ENCODE measurements around the gene MAP3K10. TPM values are rescaled to one million over a fixed set of nuclear protein-coding genes. Genes with fewer than 3 reads are reported as not detected.

The MAP3K10 gene
- total RNA-seq, 1 experiment from 2014 or later = 255 TPM

- H3K4me3 ChIP-seq (ENCODE audit: low read depth in 2 of 2, low read length in 2 of 2) = no peak overlapping the region
- TF ChIP-seq SIN3A (IDR thresholded peaks at IDR 0.05; ENCODE audit: borderline replicate concordance, insufficient read depth, low read depth, low read length) (no peak), POLR2AphosphoS5 (IDR thresholded peaks at IDR 0.05; ENCODE audit: low read depth, low read length) (no peak), TCF7L2 (IDR thresholded peaks at IDR 0.05; ENCODE audit: low read depth, low read length) (no peak)
- TF ChIP-seq, protein P1, sequence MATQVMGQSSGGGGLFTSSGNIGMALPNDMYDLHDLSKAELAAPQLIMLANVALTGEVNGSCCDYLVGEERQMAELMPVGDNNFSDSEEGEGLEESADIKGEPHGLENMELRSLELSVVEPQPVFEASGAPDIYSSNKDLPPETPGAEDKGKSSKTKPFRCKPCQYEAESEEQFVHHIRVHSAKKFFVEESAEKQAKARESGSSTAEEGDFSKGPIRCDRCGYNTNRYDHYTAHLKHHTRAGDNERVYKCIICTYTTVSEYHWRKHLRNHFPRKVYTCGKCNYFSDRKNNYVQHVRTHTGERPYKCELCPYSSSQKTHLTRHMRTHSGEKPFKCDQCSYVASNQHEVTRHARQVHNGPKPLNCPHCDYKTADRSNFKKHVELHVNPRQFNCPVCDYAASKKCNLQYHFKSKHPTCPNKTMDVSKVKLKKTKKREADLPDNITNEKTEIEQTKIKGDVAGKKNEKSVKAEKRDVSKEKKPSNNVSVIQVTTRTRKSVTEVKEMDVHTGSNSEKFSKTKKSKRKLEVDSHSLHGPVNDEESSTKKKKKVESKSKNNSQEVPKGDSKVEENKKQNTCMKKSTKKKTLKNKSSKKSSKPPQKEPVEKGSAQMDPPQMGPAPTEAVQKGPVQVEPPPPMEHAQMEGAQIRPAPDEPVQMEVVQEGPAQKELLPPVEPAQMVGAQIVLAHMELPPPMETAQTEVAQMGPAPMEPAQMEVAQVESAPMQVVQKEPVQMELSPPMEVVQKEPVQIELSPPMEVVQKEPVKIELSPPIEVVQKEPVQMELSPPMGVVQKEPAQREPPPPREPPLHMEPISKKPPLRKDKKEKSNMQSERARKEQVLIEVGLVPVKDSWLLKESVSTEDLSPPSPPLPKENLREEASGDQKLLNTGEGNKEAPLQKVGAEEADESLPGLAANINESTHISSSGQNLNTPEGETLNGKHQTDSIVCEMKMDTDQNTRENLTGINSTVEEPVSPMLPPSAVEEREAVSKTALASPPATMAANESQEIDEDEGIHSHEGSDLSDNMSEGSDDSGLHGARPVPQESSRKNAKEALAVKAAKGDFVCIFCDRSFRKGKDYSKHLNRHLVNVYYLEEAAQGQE (IDR thresholded peaks at IDR 0.05; ENCODE audit: insufficient read depth in 1 of 2, low read depth in 2 of 2, low read length in 1 of 2) = no peak
- TF ChIP-seq, protein P2, sequence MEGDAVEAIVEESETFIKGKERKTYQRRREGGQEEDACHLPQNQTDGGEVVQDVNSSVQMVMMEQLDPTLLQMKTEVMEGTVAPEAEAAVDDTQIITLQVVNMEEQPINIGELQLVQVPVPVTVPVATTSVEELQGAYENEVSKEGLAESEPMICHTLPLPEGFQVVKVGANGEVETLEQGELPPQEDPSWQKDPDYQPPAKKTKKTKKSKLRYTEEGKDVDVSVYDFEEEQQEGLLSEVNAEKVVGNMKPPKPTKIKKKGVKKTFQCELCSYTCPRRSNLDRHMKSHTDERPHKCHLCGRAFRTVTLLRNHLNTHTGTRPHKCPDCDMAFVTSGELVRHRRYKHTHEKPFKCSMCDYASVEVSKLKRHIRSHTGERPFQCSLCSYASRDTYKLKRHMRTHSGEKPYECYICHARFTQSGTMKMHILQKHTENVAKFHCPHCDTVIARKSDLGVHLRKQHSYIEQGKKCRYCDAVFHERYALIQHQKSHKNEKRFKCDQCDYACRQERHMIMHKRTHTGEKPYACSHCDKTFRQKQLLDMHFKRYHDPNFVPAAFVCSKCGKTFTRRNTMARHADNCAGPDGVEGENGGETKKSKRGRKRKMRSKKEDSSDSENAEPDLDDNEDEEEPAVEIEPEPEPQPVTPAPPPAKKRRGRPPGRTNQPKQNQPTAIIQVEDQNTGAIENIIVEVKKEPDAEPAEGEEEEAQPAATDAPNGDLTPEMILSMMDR (IDR thresholded peaks at IDR 0.05) = no peak
- DNase-seq (ENCODE audit: low read depth, low spot score) (no peak), ATAC-seq (no peak)
- H3K9me3 ChIP-seq (ENCODE audit: control insufficient read depth, insufficient read depth, low read depth, low read length) = peaks cover 9% of the 10 kb centered on the region; the same call in 1 of the 2 replicates
- CTCF ChIA-PET = interaction anchor here (0.6 to 8.8 kb wide), 19 partner anchors 11 to 739 kb away, joined by 3 to 153 read pairs (median 4); no protein-coding TSS in a partner anchor
- no TSS peak for BruUV-seq (replicated peaks)
- peaks cover 30% of the 10 kb centered on the region for H3K4me1 ChIP-seq (ENCODE audit: control insufficient read depth, insufficient read depth, low read length)
- intact Hi-C loops (cut with micrococcal nuclease; ENCODE audit: unreplicated experiment) (loop anchor here (5.0 kb wide), 1 partner anchor 223 kb away; the partner anchor contains the start of gene ZNF546), in situ Hi-C loops (cut with HindIII; ENCODE audit: low pct_unique_long_range_greater_than_20kb, low sequenced_read_pairs) (no loop called here)
- no peak overlapping the region; the same call in 1 of the 2 replicates for H3K27ac ChIP-seq (ENCODE audit: low read length)
- POLR2A ChIA-PET = interaction anchor here (0.6 to 1.5 kb wide), 5 partner anchors 18 to 547 kb away, joined by 3 to 6 read pairs (median 5); partner anchors contain the start of gene MAP3K10
- peaks cover 26% of the 10 kb centered on the region for H3K27me3 ChIP-seq (ENCODE audit: control insufficient read depth, insufficient read depth, low read length)
- H3K36me3 ChIP-seq (ENCODE audit: control insufficient read depth, insufficient read depth, low read length) = no peaks in the 10 kb centered on the region
Measured at GRCh38 chr19:40220674-40221073, 29.4 kb downstream of the MAP3K10 start.

DNA sequence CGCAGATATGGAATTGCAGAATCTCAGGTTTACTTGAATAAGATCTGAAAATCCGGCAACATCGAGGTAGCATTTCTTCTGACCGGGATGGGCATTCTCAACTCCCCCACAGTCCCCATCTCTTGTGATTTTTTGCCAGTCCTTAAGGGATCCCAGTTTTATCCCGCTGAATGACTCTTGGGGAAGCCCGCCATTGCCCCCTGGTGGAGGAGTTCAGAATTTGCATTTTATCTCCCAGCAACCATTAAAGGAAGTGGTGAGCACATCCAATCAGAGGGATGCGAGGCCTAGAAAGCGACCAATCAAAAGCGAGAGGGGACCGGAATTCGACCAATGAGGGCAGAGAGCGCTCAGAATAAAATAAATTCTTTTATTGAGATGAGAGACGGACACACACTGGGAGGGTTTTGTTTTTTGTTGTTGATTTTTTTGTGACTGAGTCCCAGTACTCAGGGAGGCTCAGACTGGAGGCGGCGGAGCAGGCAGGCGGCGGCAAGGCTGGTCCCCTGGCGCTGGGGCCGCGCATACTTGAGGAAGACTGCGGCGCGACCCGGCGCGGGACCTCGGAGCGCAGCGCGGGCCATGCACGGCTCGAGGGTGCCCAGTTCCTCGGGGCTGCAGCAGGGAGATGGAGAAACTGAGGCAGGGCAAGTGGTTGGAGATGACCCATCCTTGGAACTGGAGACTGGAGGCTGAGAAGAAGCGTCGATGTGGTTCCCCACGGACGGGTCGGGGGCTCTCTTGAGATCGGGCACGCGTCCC is 30.8 kb downstream of the MAP3K10 start:
- POLR2A ChIA-PET = interaction anchor here (0.6 to 1.3 kb wide), 2 partner anchors 10 to 252 kb away, joined by 3 read pairs; no protein-coding TSS in a partner anchor
- no peaks in the 10 kb centered on the region for H3K36me3 ChIP-seq (ENCODE audit: control insufficient read depth, insufficient read depth, low read length)
- H3K4me3 ChIP-seq (ENCODE audit: low read depth in 2 of 2, low read length in 2 of 2) = no peak overlapping the region
- DNase-seq (ENCODE audit: low read depth, low spot score) (peak; percentile 100), ATAC-seq (peak; percentile 23)
- intact Hi-C loops (cut with micrococcal nuclease; ENCODE audit: unreplicated experiment) (loop anchor here (1.0 to 5.0 kb wide), 4 partner anchors 67 to 225 kb away; partner anchors contain the start of gene ZNF546), in situ Hi-C loops (cut with HindIII; ENCODE audit: low pct_unique_long_range_greater_than_20kb, low sequenced_read_pairs) (no loop called here)
- CTCF ChIA-PET = interaction anchor here (0.5 to 8.8 kb wide), 5 partner anchors 21 to 83 kb away, joined by 3 to 153 read pairs (median 7); no protein-coding TSS in a partner anchor
- no peak overlapping the region for H3K27ac ChIP-seq (ENCODE audit: low read length)
- TF ChIP-seq POLR2AphosphoS5 (IDR thresholded peaks at IDR 0.05; ENCODE audit: low read depth, low read length) (no peak), TCF7L2 (IDR thresholded peaks at IDR 0.05; ENCODE audit: low read depth, low read length) (no peak), SIN3A (IDR thresholded peaks at IDR 0.05; ENCODE audit: borderline replicate concordance, insufficient read depth, low read depth, low read length) (no peak)
- TF ChIP-seq, protein P2 (IDR thresholded peaks at IDR 0.05) = no peak
- TF ChIP-seq, protein P1 (IDR thresholded peaks at IDR 0.05; ENCODE audit: insufficient read depth in 1 of 2, low read depth in 2 of 2, low read length in 1 of 2) = no peak
- peaks cover 40% of the 10 kb centered on the region for H3K4me1 ChIP-seq (ENCODE audit: control insufficient read depth, insufficient read depth, low read length)
- peaks cover 9% of the 10 kb centered on the region; the same call in 1 of the 2 replicates for H3K9me3 ChIP-seq (ENCODE audit: control insufficient read depth, insufficient read depth, low read depth, low read length)
- H3K27me3 ChIP-seq (ENCODE audit: control insufficient read depth, insufficient read depth, low read length) = peaks cover 28% of the 10 kb centered on the region
- BruUV-seq (replicated peaks) = no TSS peak

Data from Panc1 (cell line).